ENCODE data around the gene PIGT.

The PIGT gene

DNA sequence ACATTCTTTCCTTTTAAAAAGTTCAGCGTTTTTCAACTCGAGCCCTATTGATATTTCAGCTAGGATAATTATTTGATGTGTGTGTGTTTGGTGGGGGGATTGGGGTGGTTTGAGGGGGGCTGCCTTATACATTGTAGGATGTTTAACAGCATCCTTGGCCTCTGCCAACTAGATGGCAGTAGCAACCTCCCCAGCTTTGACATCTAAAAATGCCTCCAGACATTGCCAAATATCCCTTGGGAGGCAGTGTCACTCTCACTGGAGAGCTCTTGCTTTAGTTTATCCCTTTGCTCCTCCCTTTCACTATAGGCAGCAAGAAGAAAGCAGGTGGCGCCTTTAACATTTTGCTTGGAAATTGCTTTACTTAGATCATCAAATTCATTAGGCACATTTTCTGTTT lies 23.2 kb upstream of the PIGT start:
- no peak overlapping the region for H3K4ac ChIP-seq (ENCODE audit: low read depth, low read length)
- H4K8ac ChIP-seq (ENCODE audit: low read depth, low read length) = no peak overlapping the region
- no peaks in the 10 kb centered on the region for H3K9me3 ChIP-seq (ENCODE audit: insufficient read depth, low read depth, low read length)
- no peak overlapping the region for H3K4me2 ChIP-seq (ENCODE audit: low read length)
- H2BK12ac ChIP-seq (ENCODE audit: low read length) = no peak overlapping the region
- no peak overlapping the region for H3K4me3 ChIP-seq (ENCODE audit: low read depth, low read length)
- H2AK5ac ChIP-seq (ENCODE audit: low read length) = no peak overlapping the region
- H3K36me3 ChIP-seq (ENCODE audit: control insufficient read depth in 1 of 2, insufficient read depth in 2 of 2, low read length in 2 of 2) = no peaks in the 10 kb centered on the region
- no peak overlapping the region for H2BK5ac ChIP-seq (ENCODE audit: low read depth, low read length, poor library complexity)
- no CpG with 5 or more reads among the region's 3 CpGs for WGBS (ENCODE audit: extremely low coverage, insufficient coverage, insufficient read length)
- no peak overlapping the region for H3K14ac ChIP-seq (ENCODE audit: low read length)
- H3K23ac ChIP-seq (ENCODE audit: low read length) = no peak overlapping the region
- no peak overlapping the region for H4K12ac ChIP-seq (ENCODE audit: low read depth, low read length)
- no peaks in the 10 kb centered on the region for H3K79me1 ChIP-seq (ENCODE audit: low read length)
- no peak overlapping the region for H3K9ac ChIP-seq (ENCODE audit: low read length)
- H2AFZ ChIP-seq (ENCODE audit: insufficient read depth, low read length, poor library complexity) = no peak overlapping the region
- H3K27me3 ChIP-seq (ENCODE audit: insufficient read depth, low read length) = no peaks in the 10 kb centered on the region
- H3K18ac ChIP-seq (ENCODE audit: low read length) = no peak overlapping the region
- H3K4me1 ChIP-seq (ENCODE audit: control insufficient read depth in 1 of 2, insufficient read depth in 2 of 2, low read length in 2 of 2) = no peaks in the 10 kb centered on the region
- H4K91ac ChIP-seq (ENCODE audit: low read depth, low read length) = no peak overlapping the region
- H2BK120ac ChIP-seq (ENCODE audit: insufficient read depth, low read length, poor library complexity) = no peak overlapping the region
- no peak for DNase-seq
- no peaks in the 10 kb centered on the region for H3K79me2 ChIP-seq (ENCODE audit: control insufficient read depth, insufficient read depth, low read length, poor library complexity)
- no peak overlapping the region for H3K27ac ChIP-seq (ENCODE audit: low read depth, low read length)

DNA sequence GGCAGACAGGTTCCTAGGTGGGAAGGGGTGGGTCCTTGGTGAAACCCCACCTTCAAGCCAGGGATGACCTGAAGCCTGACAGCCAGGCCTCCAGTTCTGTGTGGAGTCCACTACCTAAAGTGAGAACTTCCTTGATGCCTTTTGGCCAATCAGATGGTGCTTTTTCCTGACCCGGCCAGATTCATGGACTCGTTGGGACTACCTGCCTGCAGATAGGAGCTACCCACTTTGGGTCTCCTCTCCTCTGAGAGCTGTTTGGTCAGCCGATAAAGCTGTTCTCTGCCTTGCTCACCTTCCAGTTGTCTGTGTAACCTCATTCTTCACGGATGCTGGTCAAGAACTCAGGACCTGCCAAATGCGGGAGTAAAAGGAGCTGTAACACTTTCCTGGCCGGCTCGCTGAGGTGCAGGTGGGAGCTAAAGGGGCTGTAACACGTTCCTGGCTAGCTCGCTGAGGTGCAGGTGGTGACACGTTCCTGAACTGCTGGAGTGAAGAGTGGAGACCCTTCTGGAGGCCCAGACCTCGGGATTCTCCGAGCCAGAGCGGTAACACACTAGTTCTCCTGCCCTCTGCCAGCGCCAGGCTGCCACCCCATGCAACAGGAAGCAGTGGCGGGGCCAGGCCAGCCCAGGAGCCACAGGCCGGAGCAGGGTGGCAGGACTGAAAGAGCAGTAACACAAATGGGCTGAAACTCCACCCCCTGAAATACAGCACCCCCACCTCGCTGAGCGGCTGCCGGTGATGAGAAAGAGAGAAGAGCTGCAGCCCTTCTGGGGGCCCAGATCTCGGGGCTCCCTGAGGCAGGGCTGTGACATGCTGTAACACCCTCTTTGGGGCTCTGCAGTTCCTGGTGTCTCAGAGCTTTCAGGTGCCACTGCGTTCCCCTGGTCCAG lies 21.5 kb upstream of the PIGT start:
- Histone ChIP-seq H3K18ac (ENCODE audit: low read length) (no peak overlapping the region), H2AK5ac (ENCODE audit: low read length) (no peak overlapping the region), H3K14ac (ENCODE audit: low read length) (no peak overlapping the region), H4K8ac (ENCODE audit: low read depth, low read length) (no peak overlapping the region), H3K23ac (ENCODE audit: low read length) (no peak overlapping the region), H3K4me1 (ENCODE audit: control insufficient read depth in 1 of 2, insufficient read depth in 2 of 2, low read length in 2 of 2) (no peaks in the 10 kb centered on the region), H3K27ac (ENCODE audit: low read depth, low read length) (no peak overlapping the region), H3K4ac (ENCODE audit: low read depth, low read length) (no peak overlapping the region), H2BK12ac (ENCODE audit: low read length) (no peak overlapping the region), H2BK5ac (ENCODE audit: low read depth, low read length, poor library complexity) (no peak overlapping the region), H3K4me2 (ENCODE audit: low read length) (no peak overlapping the region), H4K12ac (ENCODE audit: low read depth, low read length) (no peak overlapping the region), H3K79me1 (ENCODE audit: low read length) (no peaks in the 10 kb centered on the region), H4K91ac (ENCODE audit: low read depth, low read length) (no peak overlapping the region), H3K4me3 (ENCODE audit: low read depth, low read length) (no peak overlapping the region), H3K9me3 (ENCODE audit: insufficient read depth, low read depth, low read length) (no peaks in the 10 kb centered on the region), H3K79me2 (ENCODE audit: control insufficient read depth, insufficient read depth, low read length, poor library complexity) (no peaks in the 10 kb centered on the region), H3K36me3 (ENCODE audit: control insufficient read depth in 1 of 2, insufficient read depth in 2 of 2, low read length in 2 of 2) (no peaks in the 10 kb centered on the region), H3K9ac (ENCODE audit: low read length) (no peak overlapping the region), H2BK120ac (ENCODE audit: insufficient read depth, low read length, poor library complexity) (no peak overlapping the region), H3K27me3 (ENCODE audit: insufficient read depth, low read length) (no peaks in the 10 kb centered on the region), H2AFZ (ENCODE audit: insufficient read depth, low read length, poor library complexity) (no peak overlapping the region)
- no CpG with 5 or more reads among the region's 21 CpGs for WGBS (ENCODE audit: extremely low coverage, insufficient coverage, insufficient read length)
- DNase-seq = no peak

DNA sequence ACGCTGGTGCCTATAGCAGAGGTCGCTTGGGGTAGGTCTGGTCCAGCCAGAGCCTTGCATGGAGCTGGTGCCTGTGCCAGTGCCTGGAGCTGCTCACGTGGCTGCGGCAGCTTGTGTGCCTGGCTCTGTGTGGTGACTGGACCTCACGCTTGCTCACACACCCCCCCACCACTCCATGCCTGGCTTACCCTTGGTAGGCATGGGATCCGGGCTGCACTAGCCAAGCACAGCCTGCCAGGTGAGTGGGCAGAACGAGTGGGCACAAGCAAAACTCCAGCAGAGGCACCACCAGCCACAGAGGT lies 20.9 kb upstream of the PIGT start:
- Histone ChIP-seq H2BK12ac (ENCODE audit: low read length) (no peak overlapping the region), H3K4ac (ENCODE audit: low read depth, low read length) (no peak overlapping the region), H3K36me3 (ENCODE audit: control insufficient read depth in 1 of 2, insufficient read depth in 2 of 2, low read length in 2 of 2) (no peaks in the 10 kb centered on the region), H3K14ac (ENCODE audit: low read length) (no peak overlapping the region), H3K4me1 (ENCODE audit: control insufficient read depth in 1 of 2, insufficient read depth in 2 of 2, low read length in 2 of 2) (no peaks in the 10 kb centered on the region), H2AFZ (ENCODE audit: insufficient read depth, low read length, poor library complexity) (no peak overlapping the region), H3K9me3 (ENCODE audit: insufficient read depth, low read depth, low read length) (no peaks in the 10 kb centered on the region), H3K27me3 (ENCODE audit: insufficient read depth, low read length) (no peaks in the 10 kb centered on the region), H4K8ac (ENCODE audit: low read depth, low read length) (no peak overlapping the region), H3K18ac (ENCODE audit: low read length) (no peak overlapping the region), H2BK120ac (ENCODE audit: insufficient read depth, low read length, poor library complexity) (no peak overlapping the region), H3K4me2 (ENCODE audit: low read length) (no peak overlapping the region), H4K91ac (ENCODE audit: low read depth, low read length) (no peak overlapping the region), H3K79me1 (ENCODE audit: low read length) (no peaks in the 10 kb centered on the region), H4K12ac (ENCODE audit: low read depth, low read length) (no peak overlapping the region), H3K4me3 (ENCODE audit: low read depth, low read length) (no peak overlapping the region), H2AK5ac (ENCODE audit: low read length) (no peak overlapping the region), H3K79me2 (ENCODE audit: control insufficient read depth, insufficient read depth, low read length, poor library complexity) (no peaks in the 10 kb centered on the region), H2BK5ac (ENCODE audit: low read depth, low read length, poor library complexity) (no peak overlapping the region), H3K23ac (ENCODE audit: low read length) (no peak overlapping the region), H3K27ac (ENCODE audit: low read depth, low read length) (no peak overlapping the region), H3K9ac (ENCODE audit: low read length) (no peak overlapping the region)
- DNase-seq = no peak
- no CpG with 5 or more reads among the region's 7 CpGs for WGBS (ENCODE audit: extremely low coverage, insufficient coverage, insufficient read length)

DNA sequence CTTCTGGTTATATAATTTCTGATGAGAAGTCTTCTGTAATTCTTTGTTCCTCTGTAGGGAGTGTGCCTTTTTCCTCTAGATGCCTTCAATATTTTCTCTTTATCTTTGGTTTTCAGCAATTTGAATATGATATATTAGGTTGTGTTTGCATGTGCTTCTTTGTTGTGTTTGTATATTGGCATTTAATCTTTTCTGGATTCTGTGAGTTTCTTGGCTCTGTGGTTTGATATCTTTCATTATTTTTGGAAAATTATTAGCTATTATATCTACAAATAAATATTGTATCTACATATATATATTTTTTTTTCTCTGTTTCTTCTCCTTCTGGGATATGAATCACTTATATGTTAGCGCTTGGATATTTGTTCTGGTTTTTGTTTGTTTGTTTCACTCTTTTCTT lies 16.9 kb upstream of the PIGT start:
- Histone ChIP-seq H3K79me1 (ENCODE audit: low read length) (no peaks in the 10 kb centered on the region), H2BK12ac (ENCODE audit: low read length) (no peak overlapping the region)
- WGBS (ENCODE audit: extremely low coverage, insufficient coverage, insufficient read length) = no CpG with 5 or more reads among the region's 1 CpG

More for the DNA sequence above, 16.9 kb upstream of the PIGT start:
- Histone ChIP-seq H3K79me2 (ENCODE audit: control insufficient read depth, insufficient read depth, low read length, poor library complexity) (no peaks in the 10 kb centered on the region), H2AFZ (ENCODE audit: insufficient read depth, low read length, poor library complexity) (no peak overlapping the region), H3K4me2 (ENCODE audit: low read length) (no peak overlapping the region), H2BK120ac (ENCODE audit: insufficient read depth, low read length, poor library complexity) (no peak overlapping the region), H3K14ac (ENCODE audit: low read length) (no peak overlapping the region), H2BK5ac (ENCODE audit: low read depth, low read length, poor library complexity) (no peak overlapping the region), H3K23ac (ENCODE audit: low read length) (no peak overlapping the region), H4K8ac (ENCODE audit: low read depth, low read length) (no peak overlapping the region), H3K4ac (ENCODE audit: low read depth, low read length) (no peak overlapping the region), H4K91ac (ENCODE audit: low read depth, low read length) (no peak overlapping the region), H3K9me3 (ENCODE audit: insufficient read depth, low read depth, low read length) (peaks cover 6% of the 10 kb centered on the region), H3K4me1 (ENCODE audit: control insufficient read depth in 1 of 2, insufficient read depth in 2 of 2, low read length in 2 of 2) (no peaks in the 10 kb centered on the region), H3K9ac (ENCODE audit: low read length) (no peak overlapping the region), H3K4me3 (ENCODE audit: low read depth, low read length) (no peak overlapping the region), H4K12ac (ENCODE audit: low read depth, low read length) (no peak overlapping the region), H3K36me3 (ENCODE audit: control insufficient read depth in 1 of 2, insufficient read depth in 2 of 2, low read length in 2 of 2) (no peaks in the 10 kb centered on the region), H3K27ac (ENCODE audit: low read depth, low read length) (no peak overlapping the region), H3K27me3 (ENCODE audit: insufficient read depth, low read length) (no peaks in the 10 kb centered on the region), H3K18ac (ENCODE audit: low read length) (no peak overlapping the region), H2AK5ac (ENCODE audit: low read length) (no peak overlapping the region)
- DNase-seq = no peak
